HL-60 (cell line): ENCODE measurements around the gene RNF166.

ENCODE experiments used
- DNase-seq, 2 experiments: peaks; one replicate each; pipeline ENCODE4 v3.0.0-alpha.2; 2010 to 2020; ENCODE audit warnings: low read depth in 1 of 2, low spot score in 1 of 2
- H3K27ac ChIP-seq: fragments of 250-450 bp; sonication (Bioruptor Pico); replicated peaks from 2 replicates; pipeline ENCODE4 v1.5.1; 2020; ENCODE audit warnings: mild to moderate bottlenecking, moderate library complexity
- H3K27me3 ChIP-seq: fragments of 250-450 bp; sonication (Bioruptor Pico); 2 replicates; pipeline ENCODE4 v1.5.1; 2021; ENCODE audit warnings: mild to moderate bottlenecking, moderate library complexity; ENCODE audit not compliant: insufficient read depth, poor library complexity, severe bottlenecking
- H3K4me3 ChIP-seq: replicated peaks from 2 replicates; pipeline ENCODE4 v1.5.1; 2011; ENCODE audit warnings: mild to moderate bottlenecking, control low read depth, low read length; ENCODE audit not compliant: insufficient read depth
- CTCF ChIP-seq: IDR thresholded peaks from one replicate; pipeline ENCODE4 v1.5.1; 2011; ENCODE audit warnings: low read length, control low read depth, inconsistent platforms; ENCODE audit not compliant: insufficient read depth
- GABPA ChIP-seq: IDR thresholded peaks from 2 replicates; pipeline ENCODE4 v1.6.1; 2012; ENCODE audit warnings: low read depth
- POLR2AphosphoS5 ChIP-seq: IDR thresholded peaks from 2 replicates; pipeline ENCODE4 v1.6.1; 2012; ENCODE audit warnings: low read depth
- REST ChIP-seq: IDR thresholded peaks from 2 replicates; pipeline ENCODE4 v1.6.1; 2012; ENCODE audit warnings: low read depth; ENCODE audit not compliant: insufficient replicate concordance
- SPI1 ChIP-seq: IDR thresholded peaks from 2 replicates; pipeline ENCODE4 v1.6.1; 2012; ENCODE audit warnings: low read depth, mild to moderate bottlenecking, borderline replicate concordance

RNF166 gene

GRCh38 chr16:88702371-88703210 is 3.6 kb downstream of the RNF166 start:
- peak in 1 of 2 experiments; percentile 53 for DNase-seq
- no peak for TF ChIP-seq CTCF
- peak; percentile 50; the same call in 1 of the 2 replicates for TF ChIP-seq SPI1
- Histone ChIP-seq H3K27me3 (no peaks in the 10 kb centered on the region), H3K4me3 (peak overlapping the region; percentile 20), H3K27ac (peak overlapping the region; percentile 94)

- H3K27me3 ChIP-seq = no peaks in the 10 kb centered on the region
- H3K4me3 ChIP-seq = peak overlapping the region; percentile 12
- no peak for DNase-seq
- peak overlapping the region; percentile 94 for H3K27ac ChIP-seq
- no peak for TF ChIP-seq POLR2AphosphoS5
- no peak for TF ChIP-seq GABPA
- no peak for TF ChIP-seq SPI1
- no peak for TF ChIP-seq CTCF
- TF ChIP-seq REST = no peak
These were observed 4.4 kb downstream of the RNF166 start for GRCh38 chr16:88701581-88702370.

GRCh38 chr16:88700636-88701482 is 5.3 kb downstream of the RNF166 start:
- Histone ChIP-seq H3K27ac (peak overlapping the region; percentile 94), H3K4me3 (peak overlapping the region; percentile 16; the same call in 1 of the 2 replicates), H3K27me3 (no peaks in the 10 kb centered on the region)
- TF ChIP-seq CTCF = no peak
- TF ChIP-seq POLR2AphosphoS5 = peak; percentile 71
- peak; percentile 53; the same call in 1 of the 2 replicates for TF ChIP-seq GABPA
- peak; percentile 55; the same call in 1 of the 2 replicates for TF ChIP-seq SPI1
- peak; percentile 91 to 97 for DNase-seq

GRCh38 chr16:88700322-88700635 is 5.9 kb downstream of the RNF166 start:
- TF ChIP-seq REST = no peak
- no peak for TF ChIP-seq SPI1
- no peak for TF ChIP-seq CTCF
- TF ChIP-seq GABPA = no peak
- no peak for TF ChIP-seq POLR2AphosphoS5
- Histone ChIP-seq H3K4me3 (0 out of 2 replicates have a peak overlapping the region, but pooled peaks have one; percentile 16), H3K27me3 (no peaks in the 10 kb centered on the region), H3K27ac (peak overlapping the region; percentile 94)
- DNase-seq = no peak
